GM12873 (cell line): ENCODE results near the gene PRMT2.

Experiments
- TF ChIP-seq, protein P1 (sequence below): IDR thresholded peaks from 2 replicates; pipeline ENCODE4 v1.5.1; 2012; ENCODE audit warnings: low read depth, mild to moderate bottlenecking, moderate library complexity, low read length, control low read depth; ENCODE audit not compliant: insufficient read depth; ENCODE audit errors: missing control alignments

PRMT2 gene

GRCh38 chr21:46661211-46661625 is 25.7 kb downstream of the PRMT2 start:
- TF ChIP-seq, protein P1, sequence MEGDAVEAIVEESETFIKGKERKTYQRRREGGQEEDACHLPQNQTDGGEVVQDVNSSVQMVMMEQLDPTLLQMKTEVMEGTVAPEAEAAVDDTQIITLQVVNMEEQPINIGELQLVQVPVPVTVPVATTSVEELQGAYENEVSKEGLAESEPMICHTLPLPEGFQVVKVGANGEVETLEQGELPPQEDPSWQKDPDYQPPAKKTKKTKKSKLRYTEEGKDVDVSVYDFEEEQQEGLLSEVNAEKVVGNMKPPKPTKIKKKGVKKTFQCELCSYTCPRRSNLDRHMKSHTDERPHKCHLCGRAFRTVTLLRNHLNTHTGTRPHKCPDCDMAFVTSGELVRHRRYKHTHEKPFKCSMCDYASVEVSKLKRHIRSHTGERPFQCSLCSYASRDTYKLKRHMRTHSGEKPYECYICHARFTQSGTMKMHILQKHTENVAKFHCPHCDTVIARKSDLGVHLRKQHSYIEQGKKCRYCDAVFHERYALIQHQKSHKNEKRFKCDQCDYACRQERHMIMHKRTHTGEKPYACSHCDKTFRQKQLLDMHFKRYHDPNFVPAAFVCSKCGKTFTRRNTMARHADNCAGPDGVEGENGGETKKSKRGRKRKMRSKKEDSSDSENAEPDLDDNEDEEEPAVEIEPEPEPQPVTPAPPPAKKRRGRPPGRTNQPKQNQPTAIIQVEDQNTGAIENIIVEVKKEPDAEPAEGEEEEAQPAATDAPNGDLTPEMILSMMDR = no peak

- TF ChIP-seq, protein P1 = no peak
Observed at GRCh38 chr21:46661642-46662366, 26.3 kb downstream of the PRMT2 start.

GRCh38 chr21:46662367-46662654 is 26.8 kb downstream of the PRMT2 start:
- TF ChIP-seq, protein P1 = no peak

DNA sequence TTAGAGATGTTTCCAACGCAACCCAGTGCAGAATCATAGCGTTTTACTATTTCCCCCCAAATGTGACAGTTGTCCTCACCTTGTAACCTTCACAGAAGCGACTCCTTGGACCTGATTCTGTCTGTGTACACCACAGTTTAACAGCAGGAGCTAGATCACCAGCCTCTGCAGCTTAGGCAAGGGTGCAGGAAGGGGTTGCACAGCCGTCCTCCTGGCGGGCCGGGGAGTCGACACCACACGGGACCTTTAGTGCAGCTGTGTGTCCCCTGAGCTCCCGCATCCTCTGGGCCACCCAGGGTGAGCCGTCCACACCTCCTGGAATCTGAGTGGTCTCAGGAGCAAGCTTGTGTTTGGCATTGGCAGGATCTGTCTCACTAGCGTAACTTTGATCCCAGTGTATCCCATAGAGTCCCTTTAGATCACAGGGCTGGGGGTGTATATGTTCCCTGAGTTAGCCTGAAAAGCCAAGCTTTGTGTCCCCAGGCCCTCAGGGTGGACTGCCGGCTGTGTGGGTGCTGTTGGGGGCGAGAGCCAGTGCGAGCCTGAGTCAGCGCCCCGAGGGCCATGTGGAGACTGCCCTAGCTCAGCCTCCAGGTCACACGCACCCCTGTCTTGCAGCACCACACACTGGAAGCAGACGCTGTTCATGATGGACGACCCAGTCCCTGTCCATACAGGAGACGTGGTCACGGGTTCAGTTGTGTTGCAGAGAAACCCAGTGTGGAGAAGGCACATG is 27.5 kb downstream of the PRMT2 start:
- TF ChIP-seq, protein P1 = no peak

GRCh38 chr21:46663754-46664153 is 28.3 kb downstream of the PRMT2 start:
- TF ChIP-seq, protein P1 = no peak

- TF ChIP-seq, protein P1 = no peak
Observed at GRCh38 chr21:46664316-46664995, 29.0 kb downstream of the PRMT2 start.

GRCh38 chr21:46665566-46665965 is 30.1 kb downstream of the PRMT2 start:
- TF ChIP-seq, protein P1 = no peak
